Measurements from ENCODE around the gene TSPAN6. TPM values are rescaled to one million over a fixed set of nuclear protein-coding genes. Genes with fewer than 3 reads are reported as not detected.

TSPAN6 gene, protein sequence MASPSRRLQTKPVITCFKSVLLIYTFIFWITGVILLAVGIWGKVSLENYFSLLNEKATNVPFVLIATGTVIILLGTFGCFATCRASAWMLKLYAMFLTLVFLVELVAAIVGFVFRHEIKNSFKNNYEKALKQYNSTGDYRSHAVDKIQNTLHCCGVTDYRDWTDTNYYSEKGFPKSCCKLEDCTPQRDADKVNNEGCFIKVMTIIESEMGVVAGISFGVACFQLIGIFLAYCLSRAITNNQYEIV
- total RNA-seq = not detected

DNA sequence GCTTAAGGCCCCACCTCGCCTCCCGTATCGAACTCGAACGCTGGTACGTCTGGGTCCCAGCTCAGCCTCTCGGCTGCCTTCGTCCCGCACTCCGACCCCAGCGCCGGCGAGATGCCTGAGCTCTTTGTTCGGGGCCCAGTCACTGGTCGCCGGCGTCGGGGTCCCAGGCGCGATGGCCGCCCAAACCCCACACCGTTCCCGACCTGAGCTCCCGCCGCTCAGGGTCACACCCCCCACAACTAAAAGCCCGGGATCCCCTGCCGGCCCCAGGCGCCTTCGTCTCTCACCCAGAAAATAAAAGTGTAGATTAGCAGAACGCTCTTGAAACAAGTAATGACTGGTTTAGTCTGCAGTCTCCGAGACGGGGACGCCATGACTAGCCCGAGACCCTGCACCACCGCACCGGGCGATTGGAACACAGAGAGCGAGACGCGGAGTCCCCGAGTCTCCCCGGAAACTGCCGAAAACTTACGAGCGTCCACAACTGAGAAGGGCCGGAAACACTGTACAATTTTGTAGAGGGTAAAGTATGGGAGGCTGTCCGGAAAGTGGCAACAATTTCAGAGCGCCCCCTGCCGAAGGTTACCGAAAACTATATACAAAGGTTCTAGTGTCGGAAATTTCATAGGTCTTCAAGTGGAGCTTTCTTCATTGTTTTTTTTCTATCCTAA is at the start of gene TSPAN6:
Gene TSPAN6, minus strand, starts transcription at position 486 of the 671 bp plus-strand sequence. Its CDS starts 112 bp downstream, at position 374.
- peak; percentile 76 for DNase-seq
- no peak within 1 kb of the TSS for H3K27ac Mint-ChIP-seq
- POLR2A ChIA-PET = no interaction called here
- H3K27me3 Mint-ChIP-seq (ENCODE audit: low read depth) = peaks cover 20% of the 10 kb centered on the region
- CTCF ChIA-PET = interaction anchor here (0.6 to 2.1 kb wide), 5 partner anchors 12 to 444 kb away, joined by 3 to 8 read pairs (median 3); no protein-coding TSS in a partner anchor
- H3K4me3 Mint-ChIP-seq = peak within 1 kb of the TSS; percentile 78
- ATAC-seq = peak; percentile 100
- no peaks in the 10 kb centered on the region for H3K36me3 Mint-ChIP-seq (ENCODE audit: low read depth)
- no peaks in the 10 kb centered on the region for H3K9me3 Mint-ChIP-seq (ENCODE audit: insufficient read depth)
- H3K4me1 Mint-ChIP-seq (ENCODE audit: low read depth) = peaks cover 3% of the 10 kb centered on the region

DNA sequence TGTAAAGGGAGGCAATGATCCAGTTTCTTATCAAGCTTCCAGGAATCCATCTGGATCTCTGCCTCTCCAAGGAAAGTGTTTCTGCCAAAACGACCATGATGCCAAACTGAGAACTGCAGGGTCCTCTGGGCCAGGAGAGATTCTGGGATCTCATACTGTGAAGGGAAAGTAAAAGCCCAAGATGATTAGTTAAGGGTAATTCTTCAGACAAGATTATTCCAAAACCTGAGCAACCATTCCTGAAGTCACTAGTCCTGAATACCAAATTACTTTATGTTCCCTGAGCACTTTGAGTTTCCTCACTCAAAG is 49.3 kb upstream of the TSPAN6 start:
- no peak for DNase-seq
- Mint-ChIP-seq H3K4me3 (no peak overlapping the region), H3K9me3 (ENCODE audit: insufficient read depth) (no peaks in the 10 kb centered on the region), H3K27me3 (ENCODE audit: low read depth) (no peaks in the 10 kb centered on the region), H3K4me1 (ENCODE audit: low read depth) (peaks cover 11% of the 10 kb centered on the region), H3K27ac (no peak overlapping the region), H3K36me3 (ENCODE audit: low read depth) (no peaks in the 10 kb centered on the region)
- POLR2A ChIA-PET = no interaction called here
- CTCF ChIA-PET = interaction anchor here (1.1 to 3.7 kb wide), 4 partner anchors 10 to 89 kb away, joined by 3 to 27 read pairs (median 6); no protein-coding TSS in a partner anchor
- no peak for ATAC-seq

DNA sequence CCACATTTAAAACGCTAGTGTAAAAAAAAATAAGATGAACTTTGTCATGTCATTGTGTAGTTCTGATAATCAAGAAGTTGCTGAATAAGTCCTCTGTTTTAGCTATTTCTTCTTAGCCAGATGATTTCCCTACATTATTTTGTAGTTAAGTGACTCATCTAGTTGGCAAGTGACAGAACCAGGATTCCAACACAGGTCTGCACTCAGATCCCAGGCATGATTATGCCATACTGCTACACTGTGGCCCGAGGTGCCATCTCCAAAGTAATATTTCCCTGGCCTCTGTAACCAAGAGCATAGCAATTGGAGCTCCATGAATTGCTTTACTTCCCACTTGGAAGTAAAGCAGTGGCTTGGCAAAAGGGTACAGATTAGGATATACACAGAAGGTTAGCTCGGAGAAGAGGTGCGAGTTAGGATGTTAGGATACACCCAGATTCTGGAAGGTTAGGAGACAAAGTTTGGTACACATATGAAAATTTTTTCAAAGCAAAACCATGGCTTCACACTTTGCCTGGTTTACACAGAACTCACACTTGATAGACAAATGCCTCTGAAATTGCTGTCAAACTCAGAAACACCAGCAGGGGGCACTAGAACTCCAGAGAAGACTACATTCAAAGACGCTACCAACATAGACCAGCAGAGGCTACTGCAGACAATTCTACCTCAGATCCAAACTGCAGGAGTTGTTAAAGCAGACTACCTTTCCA is 48.8 kb upstream of the TSPAN6 start:
- ATAC-seq = peak; percentile 61
- H3K4me3 Mint-ChIP-seq = no peak overlapping the region
- peaks cover 11% of the 10 kb centered on the region for H3K4me1 Mint-ChIP-seq (ENCODE audit: low read depth)
- DNase-seq = peak; percentile 74
- H3K27ac Mint-ChIP-seq = no peak overlapping the region
- ChIA-PET CTCF (interaction anchor here (1.1 to 3.7 kb wide), 4 partner anchors 10 to 89 kb away, joined by 3 to 27 read pairs (median 6); no protein-coding TSS in a partner anchor), POLR2A (no interaction called here)
- H3K36me3 Mint-ChIP-seq (ENCODE audit: low read depth) = no peaks in the 10 kb centered on the region
- H3K27me3 Mint-ChIP-seq (ENCODE audit: low read depth) = no peaks in the 10 kb centered on the region
- no peaks in the 10 kb centered on the region for H3K9me3 Mint-ChIP-seq (ENCODE audit: insufficient read depth)

DNA sequence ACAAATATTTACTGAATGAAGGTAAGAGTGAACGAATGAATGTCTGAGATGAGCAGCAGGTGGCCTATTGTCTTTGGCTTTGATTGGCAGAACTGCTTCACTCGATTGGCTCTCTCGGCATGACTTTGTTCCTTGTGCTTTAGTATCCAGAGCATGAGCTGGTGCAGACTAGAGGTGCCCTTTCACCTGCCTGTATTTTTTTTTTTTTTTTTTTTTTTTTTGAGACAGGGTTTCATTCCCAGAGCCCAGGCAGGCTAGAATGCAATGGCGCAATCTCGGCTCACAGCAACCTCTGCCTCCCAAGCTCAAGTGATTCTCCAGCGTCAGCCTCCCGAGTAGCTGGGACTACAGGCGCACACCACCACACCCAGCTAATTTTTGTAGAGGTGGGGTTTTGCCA is 46.3 kb upstream of the TSPAN6 start:
- no peak overlapping the region for H3K27ac Mint-ChIP-seq
- H3K4me3 Mint-ChIP-seq = no peak overlapping the region

DNA sequence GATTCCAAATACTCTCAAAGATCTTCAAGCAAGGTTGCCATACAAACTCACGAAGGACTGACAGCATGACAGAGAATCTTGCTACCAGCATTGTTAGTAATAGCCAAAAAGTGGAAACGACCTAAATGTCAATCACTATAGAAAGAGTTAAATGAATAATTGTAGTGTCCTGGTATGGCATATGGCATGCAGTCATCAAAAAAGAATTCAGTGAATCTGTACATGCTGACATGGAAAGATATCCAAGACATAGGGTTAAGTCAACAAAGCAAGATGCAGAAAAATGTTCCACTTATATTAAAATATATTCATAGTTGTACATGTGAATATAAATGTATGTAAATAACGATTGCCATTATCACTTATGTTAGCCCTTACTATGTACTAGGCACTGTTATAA is 45.0 kb upstream of the TSPAN6 start:
- POLR2A ChIA-PET = no interaction called here
- H3K27ac Mint-ChIP-seq = no peak overlapping the region
- H3K27me3 Mint-ChIP-seq (ENCODE audit: low read depth) = peaks cover 5% of the 10 kb centered on the region
- no peaks in the 10 kb centered on the region for H3K36me3 Mint-ChIP-seq (ENCODE audit: low read depth)
- CTCF ChIA-PET = no interaction called here
- DNase-seq = no peak
- no peak for ATAC-seq
- H3K4me3 Mint-ChIP-seq = no peak overlapping the region
- no peaks in the 10 kb centered on the region for H3K4me1 Mint-ChIP-seq (ENCODE audit: low read depth)
- H3K9me3 Mint-ChIP-seq (ENCODE audit: insufficient read depth) = no peaks in the 10 kb centered on the region

More for the DNA sequence above, 46.3 kb upstream of the TSPAN6 start:
- H3K27me3 Mint-ChIP-seq (ENCODE audit: low read depth) = peaks cover 5% of the 10 kb centered on the region
- CTCF ChIA-PET = interaction anchor here (3.7 kb wide), 1 partner anchor 85 kb away, joined by 27 read pairs; no protein-coding TSS in a partner anchor
- peaks cover 11% of the 10 kb centered on the region for H3K4me1 Mint-ChIP-seq (ENCODE audit: low read depth)
- no peak for DNase-seq
- POLR2A ChIA-PET = no interaction called here
- H3K9me3 Mint-ChIP-seq (ENCODE audit: insufficient read depth) = no peaks in the 10 kb centered on the region
- ATAC-seq = no peak
- H3K36me3 Mint-ChIP-seq (ENCODE audit: low read depth) = no peaks in the 10 kb centered on the region

DNA sequence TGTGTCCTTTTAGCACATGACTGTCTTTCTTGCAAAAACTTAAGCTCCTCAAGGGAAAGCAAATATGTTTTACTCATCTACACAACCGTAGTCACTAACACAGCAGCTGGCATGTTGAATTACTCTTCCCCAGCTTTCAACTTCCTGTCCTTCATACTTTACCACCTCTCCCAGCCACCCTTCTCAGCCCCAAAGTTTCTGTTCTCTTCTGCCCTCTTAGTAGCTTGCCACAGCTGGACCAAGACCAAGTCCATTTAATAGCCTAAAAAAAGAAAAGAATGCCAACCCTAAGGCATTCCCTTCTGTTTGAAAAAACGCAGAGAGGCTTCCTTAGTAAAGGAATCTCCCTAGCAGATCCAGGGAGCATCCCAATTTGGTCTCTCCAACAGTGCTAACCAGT is 44.1 kb upstream of the TSPAN6 start:
- Mint-ChIP-seq H3K27ac (no peak overlapping the region), H3K36me3 (ENCODE audit: low read depth) (no peaks in the 10 kb centered on the region), H3K9me3 (ENCODE audit: insufficient read depth) (no peaks in the 10 kb centered on the region), H3K4me1 (ENCODE audit: low read depth) (no peaks in the 10 kb centered on the region), H3K27me3 (ENCODE audit: low read depth) (peaks cover 5% of the 10 kb centered on the region), H3K4me3 (no peak overlapping the region)
- CTCF ChIA-PET = interaction anchor here (1.2 kb wide), 1 partner anchor 9 kb away, joined by 3 read pairs; no protein-coding TSS in a partner anchor
- no peak for ATAC-seq
- POLR2A ChIA-PET = no interaction called here
- no peak for DNase-seq

DNA sequence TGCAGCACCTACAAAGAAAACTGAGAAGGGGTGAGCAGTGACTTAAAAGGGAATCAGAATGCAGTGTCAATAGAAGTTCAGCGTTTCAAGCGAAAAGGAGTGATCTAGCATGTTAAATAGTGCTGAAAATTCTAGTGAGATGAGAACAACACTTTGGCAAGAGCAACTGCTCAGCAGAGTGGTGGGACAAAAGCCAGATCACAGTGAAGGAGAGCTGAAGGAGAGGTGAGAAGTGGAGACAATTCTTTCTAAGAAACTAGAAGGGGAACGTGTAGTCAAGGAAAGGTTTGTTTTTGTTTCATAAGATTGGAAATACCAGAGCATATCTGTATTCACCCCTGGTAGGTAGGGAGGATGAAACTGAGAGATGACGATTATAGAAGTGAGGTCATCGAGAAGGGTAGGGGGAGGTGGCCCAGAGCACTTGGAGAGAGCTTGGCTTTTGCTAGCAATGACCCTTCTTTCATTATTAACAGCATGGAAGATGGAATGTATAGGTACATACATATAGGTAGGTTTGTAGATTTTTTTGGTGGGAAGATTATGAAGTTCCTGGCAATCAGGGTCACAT is 41.1 kb upstream of the TSPAN6 start:
- H3K4me1 Mint-ChIP-seq (ENCODE audit: low read depth) = no peaks in the 10 kb centered on the region
- POLR2A ChIA-PET = no interaction called here
- H3K27me3 Mint-ChIP-seq (ENCODE audit: low read depth) = peaks cover 5% of the 10 kb centered on the region
- H3K27ac Mint-ChIP-seq = no peak overlapping the region
- no peak for DNase-seq
- CTCF ChIA-PET = no interaction called here
- ATAC-seq = no peak
- H3K9me3 Mint-ChIP-seq (ENCODE audit: insufficient read depth) = no peaks in the 10 kb centered on the region
- no peak overlapping the region for H3K4me3 Mint-ChIP-seq
- H3K36me3 Mint-ChIP-seq (ENCODE audit: low read depth) = no peaks in the 10 kb centered on the region

DNA sequence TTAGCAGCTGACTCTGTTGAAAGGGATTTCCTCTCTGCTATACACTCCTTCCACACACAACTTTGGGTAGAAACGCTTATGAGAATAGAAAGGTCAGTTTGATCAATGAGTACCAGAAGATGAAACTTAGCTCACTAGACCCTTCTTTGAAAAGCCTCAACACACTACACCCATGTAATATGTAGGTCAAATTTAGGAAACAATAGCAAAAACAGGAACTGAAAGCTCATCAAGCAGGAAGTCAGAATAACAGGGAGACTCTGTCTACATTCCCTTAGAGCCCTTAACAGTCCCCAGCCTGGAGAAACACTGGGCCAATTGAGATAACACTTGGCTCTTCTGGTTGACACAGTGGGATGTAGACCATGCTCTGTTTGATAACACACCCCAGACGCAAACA is 38.1 kb upstream of the TSPAN6 start:
- Mint-ChIP-seq H3K27me3 (ENCODE audit: low read depth) (peaks cover 1% of the 10 kb centered on the region), H3K27ac (no peak overlapping the region), H3K36me3 (ENCODE audit: low read depth) (no peaks in the 10 kb centered on the region), H3K9me3 (ENCODE audit: insufficient read depth) (no peaks in the 10 kb centered on the region), H3K4me1 (ENCODE audit: low read depth) (no peaks in the 10 kb centered on the region), H3K4me3 (no peak overlapping the region)
- ChIA-PET POLR2A (no interaction called here), CTCF (interaction anchor here (2.2 kb wide), 1 partner anchor 11 kb away, joined by 9 read pairs; no protein-coding TSS in a partner anchor)
- no peak for DNase-seq
- ATAC-seq = no peak

DNA sequence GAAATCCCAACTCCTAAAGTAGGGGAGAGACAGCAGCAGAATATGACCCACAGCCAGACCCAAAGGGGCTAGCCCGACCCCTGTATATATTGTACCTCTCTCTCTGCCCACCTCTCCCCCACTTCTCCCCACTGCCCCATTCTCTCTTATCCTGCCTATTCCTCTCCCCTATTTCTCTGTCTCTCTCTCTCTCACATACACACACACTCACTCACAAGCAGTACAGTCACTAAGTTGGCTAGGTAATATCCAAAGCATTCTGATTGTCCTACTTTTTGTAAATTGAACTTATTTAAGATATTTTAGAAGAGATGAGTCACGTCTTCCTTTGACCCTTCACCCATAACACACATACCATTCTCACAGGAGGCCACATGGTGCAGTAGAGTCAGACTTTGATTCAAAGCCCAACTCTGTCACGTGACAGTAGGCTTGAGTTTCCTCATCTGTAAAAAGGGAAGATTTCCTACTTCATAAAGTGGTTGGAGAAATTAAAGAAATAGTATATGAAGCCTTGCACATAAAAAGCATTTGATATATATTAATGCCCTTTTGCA is 36.9 kb upstream of the TSPAN6 start:
- ChIA-PET CTCF (interaction anchor here (1.0 kb wide), 1 partner anchor 81 kb away, joined by 3 read pairs; no protein-coding TSS in a partner anchor), POLR2A (no interaction called here)
- H3K4me1 Mint-ChIP-seq (ENCODE audit: low read depth) = no peaks in the 10 kb centered on the region
- DNase-seq = no peak
- no peaks in the 10 kb centered on the region for H3K9me3 Mint-ChIP-seq (ENCODE audit: insufficient read depth)
- no peak for ATAC-seq
- H3K4me3 Mint-ChIP-seq = no peak overlapping the region
- no peak overlapping the region for H3K27ac Mint-ChIP-seq
- no peaks in the 10 kb centered on the region for H3K36me3 Mint-ChIP-seq (ENCODE audit: low read depth)
- H3K27me3 Mint-ChIP-seq (ENCODE audit: low read depth) = no peaks in the 10 kb centered on the region

DNA sequence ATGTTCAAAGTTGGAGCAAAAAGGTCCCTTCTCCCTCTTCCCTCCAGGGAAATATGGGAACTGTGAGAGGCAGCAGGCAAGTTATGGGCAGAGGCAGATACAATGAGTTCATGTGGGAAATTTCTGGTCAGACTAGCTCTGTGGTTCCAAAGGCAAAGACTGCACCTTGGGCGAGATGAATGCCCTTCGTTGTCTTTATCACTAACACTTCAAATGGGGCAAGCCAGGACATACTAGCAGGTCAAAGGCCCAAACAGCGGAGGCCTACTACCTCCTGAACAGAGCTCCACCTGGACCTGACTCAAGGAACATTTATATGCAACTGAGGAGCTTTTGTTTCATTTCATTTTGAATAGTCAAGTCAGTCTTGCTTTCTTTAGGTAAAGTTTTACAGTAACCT is 36.4 kb upstream of the TSPAN6 start:
- CTCF ChIA-PET = interaction anchor here (1.0 to 2.4 kb wide), 2 partner anchors 81 to 96 kb away, joined by 3 to 10 read pairs; no protein-coding TSS in a partner anchor
- POLR2A ChIA-PET = no interaction called here
- H3K36me3 Mint-ChIP-seq (ENCODE audit: low read depth) = no peaks in the 10 kb centered on the region
- H3K27me3 Mint-ChIP-seq (ENCODE audit: low read depth) = no peaks in the 10 kb centered on the region
- H3K4me1 Mint-ChIP-seq (ENCODE audit: low read depth) = no peaks in the 10 kb centered on the region
- no peak overlapping the region for H3K27ac Mint-ChIP-seq
- ATAC-seq (no peak), DNase-seq (no peak)
- H3K4me3 Mint-ChIP-seq = no peak overlapping the region
- H3K9me3 Mint-ChIP-seq (ENCODE audit: insufficient read depth) = no peaks in the 10 kb centered on the region

DNA sequence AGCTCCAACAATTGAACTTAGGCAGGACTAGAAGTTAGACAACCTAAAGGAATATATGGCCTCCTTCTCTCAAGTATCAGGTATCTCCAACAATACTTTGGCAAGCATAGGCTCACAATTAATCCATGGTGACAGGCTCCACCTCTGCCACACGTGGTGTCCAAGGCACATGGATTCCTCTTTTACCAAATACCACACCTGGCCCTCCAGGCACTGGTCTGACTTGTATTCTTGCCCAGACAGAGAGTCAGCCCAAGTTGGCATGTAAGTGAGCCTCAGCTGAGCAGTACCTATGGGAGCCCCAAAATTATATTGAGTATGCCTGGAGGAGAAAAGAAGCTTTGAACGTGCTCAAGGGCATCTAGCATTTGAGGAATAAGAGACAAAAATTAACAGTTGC is 27.0 kb upstream of the TSPAN6 start:
- POLR2A ChIA-PET = no interaction called here
- DNase-seq (no peak), ATAC-seq (no peak)
- no peaks in the 10 kb centered on the region for H3K9me3 Mint-ChIP-seq (ENCODE audit: insufficient read depth)
- H3K4me1 Mint-ChIP-seq (ENCODE audit: low read depth) = no peaks in the 10 kb centered on the region
- no peak overlapping the region for H3K27ac Mint-ChIP-seq
- H3K4me3 Mint-ChIP-seq = no peak overlapping the region
- H3K27me3 Mint-ChIP-seq (ENCODE audit: low read depth) = no peaks in the 10 kb centered on the region
- CTCF ChIA-PET = no interaction called here
- no peaks in the 10 kb centered on the region for H3K36me3 Mint-ChIP-seq (ENCODE audit: low read depth)

All from activated CD8-positive, alpha-beta T cell treated with anti-CD3 and anti-CD28 coated beads, Interleukin-2, amount 10 ng/mL, durations not matched to agents 7 days and 5 days (primary cell).